Ovary (tissue), 3 donors: ENCODE results near the gene TMEM238L.

Experiments
- EP300 ChIP-seq: sonication (generic); formaldehyde crosslinking; IDR thresholded peaks from one replicate; pipeline ENCODE4 v1.6.1; 2017; ENCODE audit warnings: antibody characterized with exemption
- POLR2A ChIP-seq: fragments of 450-650 bp; IDR thresholded peaks from one replicate; pipeline ENCODE4 v1.6.1; 2017; ENCODE audit warnings: antibody characterized with exemption, mild to moderate bottlenecking, moderate library complexity
- TF ChIP-seq, protein P1 (sequence below), 3 donors: fragments of 450-650 bp in 2 of 3; fragments of 200-600 bp in 1 of 3; IDR thresholded peaks; one replicate each; pipeline versions ENCODE4 v1.5.1 to v1.8.0; 2016 to 2022; ENCODE audit warnings: antibody characterized with exemption in 3 of 3, mild to moderate bottlenecking in 1 of 3
- donor health status: DM: no; HTN: no; CAD: no.

DNA sequence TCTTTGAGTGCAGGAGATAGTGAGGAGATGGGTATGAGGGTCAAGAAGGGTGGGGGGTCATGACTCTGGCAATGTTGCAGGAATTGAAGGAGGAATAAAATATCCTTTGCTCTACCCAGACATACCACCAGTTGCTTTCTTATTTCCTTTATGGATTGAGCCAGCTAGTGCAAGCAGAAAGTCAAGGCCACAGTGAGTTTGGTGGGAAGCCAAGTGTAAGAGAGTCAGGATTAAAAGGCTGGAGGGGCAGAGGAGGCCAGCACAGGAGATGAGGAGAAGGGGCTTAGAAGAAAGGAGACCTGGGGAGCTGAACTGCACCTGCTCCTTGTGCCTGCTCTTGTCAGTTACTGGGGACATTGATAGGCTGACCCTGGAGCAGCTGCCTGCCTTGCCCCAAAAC, 17.9 kb upstream of the TMEM238L start:
- TF ChIP-seq, protein P1, sequence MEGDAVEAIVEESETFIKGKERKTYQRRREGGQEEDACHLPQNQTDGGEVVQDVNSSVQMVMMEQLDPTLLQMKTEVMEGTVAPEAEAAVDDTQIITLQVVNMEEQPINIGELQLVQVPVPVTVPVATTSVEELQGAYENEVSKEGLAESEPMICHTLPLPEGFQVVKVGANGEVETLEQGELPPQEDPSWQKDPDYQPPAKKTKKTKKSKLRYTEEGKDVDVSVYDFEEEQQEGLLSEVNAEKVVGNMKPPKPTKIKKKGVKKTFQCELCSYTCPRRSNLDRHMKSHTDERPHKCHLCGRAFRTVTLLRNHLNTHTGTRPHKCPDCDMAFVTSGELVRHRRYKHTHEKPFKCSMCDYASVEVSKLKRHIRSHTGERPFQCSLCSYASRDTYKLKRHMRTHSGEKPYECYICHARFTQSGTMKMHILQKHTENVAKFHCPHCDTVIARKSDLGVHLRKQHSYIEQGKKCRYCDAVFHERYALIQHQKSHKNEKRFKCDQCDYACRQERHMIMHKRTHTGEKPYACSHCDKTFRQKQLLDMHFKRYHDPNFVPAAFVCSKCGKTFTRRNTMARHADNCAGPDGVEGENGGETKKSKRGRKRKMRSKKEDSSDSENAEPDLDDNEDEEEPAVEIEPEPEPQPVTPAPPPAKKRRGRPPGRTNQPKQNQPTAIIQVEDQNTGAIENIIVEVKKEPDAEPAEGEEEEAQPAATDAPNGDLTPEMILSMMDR (IDR thresholded peaks at IDR 0.05) = no peak
- TF ChIP-seq POLR2A (no peak), EP300 (no peak)
